Hematopoietic multipotent progenitor cell treated with erythropoietin and hydrocortisone succinate and interleukin-3 and kit ligand, for 15 days (in vitro differentiated cells): Measurements from ENCODE around the gene MPC2.

ENCODE experiments used
- DNase-seq: peaks from one replicate; pipeline ENCODE4 v3.0.0-alpha.2; 2015; ENCODE audit warnings: low spot score

MPC2 gene

GRCh38 chr1:167936930-167937708 is at the start of gene MPC2:
Gene MPC2, minus strand, starts transcription at chr1:167937072. Its CDS starts 1,231 bp downstream, at chr1:167935841.
- peak; percentile 80 for DNase-seq

- peak; percentile 79 for DNase-seq
Observed at GRCh38 chr1:167984886-167985489, 48.1 kb upstream of the MPC2 start.

GRCh38 chr1:167983797-167984420 is 47.0 kb upstream of the MPC2 start:
- no peak for DNase-seq

- DNase-seq, result no peak
Observed at GRCh38 chr1:167981933-167982332, 45.1 kb upstream of the MPC2 start.

GRCh38 chr1:167977245-167977644 is 40.4 kb upstream of the MPC2 start:
- DNase-seq, result no peak

GRCh38 chr1:167974698-167975097 is 37.8 kb upstream of the MPC2 start:
- DNase-seq, result no peak

- DNase-seq, result no peak
Observed at GRCh38 chr1:167973832-167974231, 37.0 kb upstream of the MPC2 start.

GRCh38 chr1:167968569-167968968 is 31.7 kb upstream of the MPC2 start:
- no peak for DNase-seq

- no peak for DNase-seq
Observed at GRCh38 chr1:167966050-167966449, 29.2 kb upstream of the MPC2 start.

GRCh38 chr1:167964646-167965045 is 27.8 kb upstream of the MPC2 start:
- DNase-seq, result no peak

- no peak for DNase-seq
Observed at GRCh38 chr1:167957710-167958109, 20.8 kb upstream of the MPC2 start.

GRCh38 chr1:167955915-167956314 is 19.0 kb upstream of the MPC2 start:
- no peak for DNase-seq

- DNase-seq, result no peak
Observed at GRCh38 chr1:167950569-167950968, 13.7 kb upstream of the MPC2 start.

- DNase-seq, result no peak
Observed at GRCh38 chr1:167949785-167950184, 12.9 kb upstream of the MPC2 start.

GRCh38 chr1:167947733-167948132 is 10.9 kb upstream of the MPC2 start:
- no peak for DNase-seq

- DNase-seq, result no peak
Observed at GRCh38 chr1:167943541-167943940, 6.7 kb upstream of the MPC2 start.

GRCh38 chr1:167940264-167940663 is 3.4 kb upstream of the MPC2 start:
- no peak for DNase-seq

GRCh38 chr1:167938080-167938636 is 1.3 kb upstream of the MPC2 start:
- DNase-seq, result peak; percentile 30

GRCh38 chr1:167937709-167938010 is 788 bp upstream of the MPC2 start:
- no peak for DNase-seq

- DNase-seq, result peak; percentile 98
Observed at GRCh38 chr1:167936068-167936929, 573 bp downstream of the MPC2 start, which contains the start of gene DCAF6. Gene DCAF6, plus strand, starts transcription at chr1:167936683. Its CDS starts 229 bp downstream, at chr1:167936912.

- DNase-seq, result peak; percentile 52
Observed at GRCh38 chr1:167935216-167936067, 1.4 kb downstream of the MPC2 start.
